ENCODE results near the gene SGTA.

DNA sequence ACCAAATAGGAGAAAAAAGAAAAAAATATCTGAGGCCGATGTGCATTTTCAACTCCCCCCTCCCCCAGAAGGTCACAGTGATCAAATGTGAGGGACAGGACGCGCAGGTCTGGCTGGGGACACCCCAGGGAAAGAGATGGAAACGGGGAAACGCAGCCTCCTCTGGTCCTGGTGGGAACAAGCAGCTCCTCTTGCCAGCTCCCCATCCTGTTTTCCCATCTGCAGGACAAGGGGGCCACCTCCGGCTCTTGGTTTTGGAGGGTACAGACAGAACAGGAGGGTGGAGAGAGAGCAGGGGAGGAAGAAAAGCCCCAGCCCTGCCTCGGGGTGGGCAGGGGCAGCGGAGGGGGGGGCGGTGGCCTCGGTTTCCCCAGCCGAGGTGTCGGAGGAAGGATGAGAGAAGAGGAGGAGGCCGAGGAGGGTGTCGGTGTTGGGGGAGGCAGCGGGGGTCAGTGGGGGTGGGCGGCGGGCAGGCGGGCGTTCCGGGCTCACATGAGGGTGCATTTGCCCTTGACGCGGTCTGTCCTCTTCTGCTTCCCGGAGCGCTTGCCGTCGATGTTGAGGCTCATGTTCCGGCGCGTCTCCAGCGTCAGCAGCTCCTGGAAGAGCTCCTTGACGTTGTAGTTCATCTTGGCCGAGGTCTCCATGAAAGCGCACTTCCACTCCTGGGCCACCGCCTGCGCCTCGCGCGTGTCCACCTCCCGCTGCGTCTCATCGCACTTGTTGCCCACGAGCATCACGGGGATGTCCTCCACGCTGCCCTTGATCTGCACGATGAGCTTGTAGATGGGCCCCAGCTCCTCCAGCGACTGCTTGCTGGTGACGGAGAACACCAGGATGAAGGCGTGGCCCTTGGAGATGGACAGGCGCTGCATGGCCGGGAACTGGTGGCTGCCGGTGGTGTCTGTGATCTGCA, 66.1 kb downstream of the SGTA start:
- TF ChIP-seq POLR2A (IDR thresholded peaks at IDR 0.05; ENCODE audit: control extremely low read depth in 1 of 2, low read depth in 2 of 2, low read length in 2 of 2) (no peak), CTCF (IDR thresholded peaks at IDR 0.05; ENCODE audit: control extremely low read depth in 1 of 3, insufficient read depth in 1 of 3, low read depth in 1 of 3, low read length in 3 of 3) (no peak), JUN (IDR thresholded peaks at IDR 0.05; ENCODE audit: low read depth, low read length) (no peak), POLR2AphosphoS5 (IDR thresholded peaks at IDR 0.05; ENCODE audit: low read depth, low read length) (no peak), USF2 (IDR thresholded peaks at IDR 0.05; ENCODE audit: low read length) (no peak), EP300 (IDR thresholded peaks at IDR 0.05; ENCODE audit: borderline replicate concordance in 1 of 2, low read depth in 2 of 2, low read length in 2 of 2) (no peak), ATF2 (IDR thresholded peaks at IDR 0.05; ENCODE audit: low read length) (no peak), SIN3A (conservative IDR thresholded peaks at IDR 0.05 in 1 of 2, IDR thresholded peaks at IDR 0.05 in 1 of 2; ENCODE audit: low read depth in 1 of 2, low read length in 2 of 2) (no peak)

Data from H1 (cell line).